GM19452 (cell line): ENCODE data around the gene CLUH.

Experiments
- ATAC-seq: cut with Tn5 transposase; IDR thresholded peaks from one replicate; pipeline ENCODE4 v1.9.1; 2021; ENCODE audit not compliant: unreplicated experiment

CLUH gene, protein sequence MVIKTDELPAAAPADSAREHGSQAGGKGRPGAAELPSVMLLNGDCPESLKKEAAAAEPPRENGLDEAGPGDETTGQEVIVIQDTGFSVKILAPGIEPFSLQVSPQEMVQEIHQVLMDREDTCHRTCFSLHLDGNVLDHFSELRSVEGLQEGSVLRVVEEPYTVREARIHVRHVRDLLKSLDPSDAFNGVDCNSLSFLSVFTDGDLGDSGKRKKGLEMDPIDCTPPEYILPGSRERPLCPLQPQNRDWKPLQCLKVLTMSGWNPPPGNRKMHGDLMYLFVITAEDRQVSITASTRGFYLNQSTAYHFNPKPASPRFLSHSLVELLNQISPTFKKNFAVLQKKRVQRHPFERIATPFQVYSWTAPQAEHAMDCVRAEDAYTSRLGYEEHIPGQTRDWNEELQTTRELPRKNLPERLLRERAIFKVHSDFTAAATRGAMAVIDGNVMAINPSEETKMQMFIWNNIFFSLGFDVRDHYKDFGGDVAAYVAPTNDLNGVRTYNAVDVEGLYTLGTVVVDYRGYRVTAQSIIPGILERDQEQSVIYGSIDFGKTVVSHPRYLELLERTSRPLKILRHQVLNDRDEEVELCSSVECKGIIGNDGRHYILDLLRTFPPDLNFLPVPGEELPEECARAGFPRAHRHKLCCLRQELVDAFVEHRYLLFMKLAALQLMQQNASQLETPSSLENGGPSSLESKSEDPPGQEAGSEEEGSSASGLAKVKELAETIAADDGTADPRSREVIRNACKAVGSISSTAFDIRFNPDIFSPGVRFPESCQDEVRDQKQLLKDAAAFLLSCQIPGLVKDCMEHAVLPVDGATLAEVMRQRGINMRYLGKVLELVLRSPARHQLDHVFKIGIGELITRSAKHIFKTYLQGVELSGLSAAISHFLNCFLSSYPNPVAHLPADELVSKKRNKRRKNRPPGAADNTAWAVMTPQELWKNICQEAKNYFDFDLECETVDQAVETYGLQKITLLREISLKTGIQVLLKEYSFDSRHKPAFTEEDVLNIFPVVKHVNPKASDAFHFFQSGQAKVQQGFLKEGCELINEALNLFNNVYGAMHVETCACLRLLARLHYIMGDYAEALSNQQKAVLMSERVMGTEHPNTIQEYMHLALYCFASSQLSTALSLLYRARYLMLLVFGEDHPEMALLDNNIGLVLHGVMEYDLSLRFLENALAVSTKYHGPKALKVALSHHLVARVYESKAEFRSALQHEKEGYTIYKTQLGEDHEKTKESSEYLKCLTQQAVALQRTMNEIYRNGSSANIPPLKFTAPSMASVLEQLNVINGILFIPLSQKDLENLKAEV (N-terminal part only)

DNA sequence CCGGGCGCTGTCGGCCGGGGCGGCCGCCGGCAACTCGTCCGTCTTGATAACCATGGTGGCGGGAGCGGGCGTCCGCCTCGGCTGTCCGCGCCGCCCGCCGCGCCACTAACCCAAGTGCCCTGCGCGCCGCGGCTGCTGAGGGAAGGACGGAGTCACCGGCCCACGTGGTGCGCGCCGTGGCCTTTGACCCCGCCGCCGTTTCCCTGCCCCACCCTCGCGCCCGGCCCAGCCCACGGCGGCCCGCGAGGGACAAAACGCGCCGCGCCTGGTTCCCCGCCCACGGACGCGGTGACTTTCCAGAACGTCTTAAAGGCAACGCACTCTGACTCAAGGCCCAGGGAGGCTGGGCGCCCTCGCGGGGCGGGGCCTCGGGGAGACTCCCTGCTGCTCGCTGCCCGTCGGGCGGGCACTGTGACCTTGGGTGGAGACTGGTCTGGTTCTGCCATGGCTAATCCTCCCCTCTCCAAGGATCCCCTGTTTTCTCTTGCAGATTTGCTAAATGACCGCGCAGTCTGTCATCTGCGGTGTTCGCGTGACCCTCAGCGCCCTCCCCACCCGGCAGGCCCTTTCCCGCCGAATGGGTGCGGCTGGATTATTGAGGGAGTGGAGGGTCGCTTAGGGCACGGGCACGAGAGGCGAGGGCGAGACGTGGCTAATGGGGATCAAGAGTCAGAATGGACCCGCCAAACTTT, at the start of gene CLUH:
CLUH (minus strand) TSS at position 157 of the 692 bp plus-strand sequence; CDS start at position 54, 103 bp downstream.
- ATAC-seq: peak; percentile 69

DNA sequence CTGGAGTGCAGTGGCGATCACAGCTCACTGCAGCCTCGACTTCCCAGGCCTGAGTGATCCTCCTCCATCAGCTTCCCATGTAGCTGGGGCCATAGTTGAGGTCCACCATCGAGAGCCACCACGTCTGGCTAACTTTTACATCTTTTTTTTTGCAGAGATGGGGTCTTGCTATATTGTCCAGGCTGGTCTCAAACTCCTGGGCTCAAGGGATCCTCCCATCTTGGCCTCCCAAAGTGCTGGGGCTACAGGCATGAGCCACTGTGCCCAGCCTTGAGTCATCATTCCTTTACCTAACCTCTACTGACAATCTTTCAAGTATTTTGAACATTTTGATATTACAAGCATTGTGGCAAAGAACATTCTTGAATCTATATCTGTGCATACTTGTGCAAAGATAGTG, 47.3 kb upstream of the CLUH start:
- no peak for ATAC-seq

DNA sequence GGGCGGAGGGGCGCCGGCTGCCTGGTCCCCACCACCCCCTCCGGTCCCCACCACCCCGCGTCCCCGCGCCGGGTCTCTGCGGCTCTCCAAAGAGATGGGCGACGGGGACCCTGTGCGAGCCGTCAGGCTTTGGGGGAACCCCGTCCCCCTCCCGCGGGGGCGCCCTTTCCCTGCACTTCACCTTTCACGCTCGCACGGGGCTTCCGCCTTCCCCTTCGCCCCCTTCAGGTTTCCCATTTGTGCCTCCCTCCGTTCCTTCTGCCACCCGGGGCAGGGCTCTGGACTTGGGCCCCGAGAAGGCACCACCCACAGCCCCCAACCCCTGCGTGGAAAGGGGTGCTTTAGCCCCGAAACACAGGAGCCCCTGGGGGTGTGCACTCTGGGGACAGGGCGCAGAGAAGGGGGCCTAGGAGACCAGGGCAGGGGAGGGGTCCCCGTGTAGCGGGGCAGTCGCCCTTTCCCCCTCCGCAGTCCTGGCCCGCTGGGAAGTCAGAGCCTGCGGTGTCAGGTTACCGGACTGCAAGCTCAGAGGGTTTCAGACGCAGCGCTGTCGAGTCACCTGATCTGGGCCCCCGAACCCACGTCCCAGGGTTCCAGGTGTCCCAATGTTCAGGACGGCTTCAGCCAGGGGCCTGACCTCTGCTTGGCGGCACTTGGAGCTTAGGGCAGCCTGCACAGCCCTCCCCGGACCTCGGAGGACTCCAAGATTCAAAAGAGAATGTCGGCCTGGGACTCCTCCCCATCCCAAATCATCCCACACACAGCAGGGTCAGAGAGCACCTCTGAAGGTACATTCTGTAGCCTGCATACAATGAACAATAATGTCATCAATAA, 44.5 kb upstream of the CLUH start:
- ATAC-seq: no peak

DNA sequence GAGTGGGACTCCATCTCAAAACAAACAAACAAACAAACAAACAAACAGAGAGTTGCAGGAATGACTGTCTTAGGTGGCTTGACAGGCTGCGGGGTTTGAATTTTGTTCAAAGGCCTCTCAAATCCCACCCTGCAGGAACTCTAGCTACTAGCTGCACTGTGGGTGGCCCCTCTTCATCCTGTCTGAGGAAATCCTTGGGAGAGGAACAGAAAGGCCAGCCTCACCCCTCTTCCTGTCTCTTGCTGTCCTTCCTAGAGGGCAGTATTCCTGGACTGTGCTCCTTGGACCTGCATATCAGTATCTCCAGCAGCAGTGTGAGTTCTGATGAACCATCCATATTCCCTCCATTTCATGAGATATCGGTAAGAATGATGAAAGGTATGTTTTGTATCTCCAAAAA, 39.9 kb upstream of the CLUH start:
- ATAC-seq: no peak

DNA sequence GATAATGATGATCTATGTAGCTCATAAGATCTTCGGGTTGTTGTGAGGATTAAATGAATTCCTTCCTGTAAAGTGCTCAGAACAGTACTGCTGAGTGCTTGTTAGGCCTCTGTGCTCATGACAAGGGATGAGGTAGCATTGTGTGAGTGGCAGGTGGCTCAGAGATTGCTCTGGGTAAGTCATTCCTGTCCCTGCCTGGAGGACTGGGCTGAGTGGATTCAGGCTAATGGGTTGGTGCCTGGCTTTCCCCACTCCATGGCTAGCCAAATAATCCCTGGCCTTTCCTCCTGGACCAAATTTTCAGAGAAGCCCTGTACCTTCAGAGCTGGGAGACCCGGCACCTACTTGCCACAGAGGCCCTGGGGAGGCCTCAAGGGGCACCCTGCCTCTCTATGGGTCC, 39.2 kb upstream of the CLUH start:
- no peak for ATAC-seq

DNA sequence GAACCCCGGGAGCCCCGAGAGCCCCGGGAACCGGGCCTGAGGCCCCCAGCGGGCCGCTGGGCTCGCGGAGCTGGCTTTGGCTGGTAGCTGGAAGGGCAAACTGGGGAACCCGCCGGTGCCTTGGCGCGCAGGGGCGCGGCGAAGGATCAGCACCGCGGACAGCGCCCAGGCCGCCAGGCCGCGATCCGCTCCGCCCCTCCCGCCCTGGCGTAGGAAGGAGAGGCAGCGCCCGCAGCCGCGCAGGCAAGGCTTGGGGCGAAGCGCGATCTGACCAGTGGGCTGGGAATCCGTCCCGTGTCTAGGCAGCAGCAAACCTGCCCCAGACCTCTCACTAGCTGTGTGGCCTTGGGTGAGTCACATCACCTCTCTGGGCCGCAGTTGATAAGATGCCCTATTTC, 38.2 kb upstream of the CLUH start:
- ATAC-seq: no peak

DNA sequence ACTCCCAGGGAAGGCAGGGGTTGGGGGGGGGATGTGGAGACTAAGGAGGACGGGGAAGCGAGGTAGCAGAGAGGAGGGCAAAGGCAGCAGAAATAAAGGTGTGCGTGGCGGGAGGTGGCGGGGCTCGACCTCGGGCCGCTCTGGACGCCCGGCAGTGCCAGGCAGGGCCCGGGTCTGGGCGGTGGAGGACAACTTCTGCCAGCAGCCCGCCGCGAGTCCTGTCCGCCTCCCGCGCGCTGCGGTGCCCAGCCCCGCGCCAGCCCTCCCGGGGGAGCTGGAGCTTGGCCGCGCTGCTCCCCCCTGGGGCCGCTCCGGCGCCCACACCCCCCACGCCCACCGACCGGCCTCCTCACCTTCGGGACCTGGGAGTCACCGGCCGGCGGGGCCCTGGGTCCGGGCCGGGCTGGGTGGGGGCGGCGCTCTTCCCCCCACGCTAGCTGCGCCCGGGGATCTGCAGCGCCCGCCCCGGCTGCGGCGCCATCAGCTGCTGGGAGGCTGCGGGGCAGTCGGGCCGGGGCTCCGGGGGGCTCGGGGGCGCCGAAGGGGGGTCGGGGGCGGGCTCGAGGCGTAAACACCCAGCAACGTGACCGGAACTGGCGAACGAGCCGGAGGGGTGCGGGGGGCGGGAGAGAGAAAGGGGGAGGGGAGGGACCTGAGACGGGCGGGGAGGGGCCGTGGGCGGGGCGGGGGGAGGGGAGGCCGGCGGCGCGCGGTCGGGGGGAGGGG, 37.7 kb upstream of the CLUH start, which contains the start of gene CCDC92B:
CCDC92B (minus strand) TSS at position 595 of the 726 bp plus-strand sequence. CDS start 14,507 bp downstream, outside the sequence.
- no peak for ATAC-seq

DNA sequence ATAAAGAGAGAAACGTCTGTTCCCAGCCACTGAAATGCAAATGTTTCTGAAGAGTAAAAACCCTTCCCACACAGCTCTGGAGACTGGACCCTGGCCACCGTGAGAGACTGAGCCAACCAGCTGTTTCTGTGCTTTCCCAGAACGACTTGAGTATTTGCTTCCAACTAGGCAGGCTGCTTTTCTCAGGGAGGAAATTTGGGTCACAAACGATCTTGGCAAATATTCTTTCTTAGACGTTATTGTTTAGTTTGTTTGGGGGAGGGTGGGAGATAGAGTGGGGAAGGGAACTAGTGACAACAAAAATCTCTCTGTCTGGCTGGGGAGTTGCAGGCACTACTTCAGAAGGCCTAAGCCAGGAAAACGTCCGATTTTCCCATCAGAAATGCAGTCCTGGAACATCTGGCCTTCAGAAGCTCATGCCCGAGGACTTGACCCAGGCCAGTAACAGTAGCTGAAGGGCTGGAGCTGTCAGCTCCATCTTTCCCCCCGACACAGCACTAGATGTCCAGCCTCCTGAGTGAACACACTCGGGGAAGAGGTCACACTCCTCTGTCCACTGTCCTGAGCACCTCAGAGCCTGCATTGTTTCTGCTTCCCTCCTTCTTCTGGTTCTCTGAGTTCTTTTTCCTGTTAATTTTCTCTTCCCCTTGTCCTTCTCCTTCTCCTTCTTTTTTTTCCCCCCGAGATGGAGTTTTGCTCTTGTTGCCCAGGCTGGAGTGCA, 33.9 kb upstream of the CLUH start:
- ATAC-seq: no peak

DNA sequence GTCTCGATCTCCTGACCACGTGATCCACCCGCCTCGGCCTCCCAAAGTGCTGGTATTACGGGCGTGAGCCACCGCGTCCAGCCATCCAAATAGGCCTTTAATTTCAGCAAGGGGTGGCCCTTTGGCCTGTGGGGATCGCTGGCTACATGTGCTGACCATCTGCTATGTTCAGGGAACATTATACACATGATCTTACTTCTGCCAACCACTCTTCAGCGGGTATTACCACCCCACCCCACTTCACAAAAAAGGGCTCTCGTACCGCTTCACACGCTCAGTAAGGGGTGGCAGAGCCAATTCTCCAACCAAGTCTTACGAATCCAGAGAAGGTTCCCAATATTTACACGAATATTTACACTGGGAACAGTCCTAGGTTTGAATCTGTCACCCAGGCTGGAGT, 26.1 kb upstream of the CLUH start:
- ATAC-seq: no peak

DNA sequence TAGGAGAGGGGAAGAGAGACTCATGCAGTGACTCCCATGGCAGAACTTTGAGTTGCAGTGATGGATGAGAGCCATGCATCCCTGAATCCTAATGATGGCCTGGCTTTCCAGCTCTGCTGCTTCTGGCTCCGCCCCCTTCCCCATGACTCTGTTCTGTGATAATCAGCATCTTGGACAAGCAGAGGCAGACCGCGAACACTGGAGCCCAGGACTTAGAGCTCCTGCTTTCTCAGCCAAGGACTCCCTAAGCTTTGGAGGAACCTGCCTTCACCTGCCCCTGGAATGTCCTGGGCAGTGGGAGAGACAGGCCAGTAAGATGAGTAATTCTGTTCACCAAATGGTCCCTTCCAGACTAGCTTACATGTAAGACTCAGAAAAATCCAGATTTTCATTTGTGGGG, 25.4 kb upstream of the CLUH start:
- no peak for ATAC-seq

DNA sequence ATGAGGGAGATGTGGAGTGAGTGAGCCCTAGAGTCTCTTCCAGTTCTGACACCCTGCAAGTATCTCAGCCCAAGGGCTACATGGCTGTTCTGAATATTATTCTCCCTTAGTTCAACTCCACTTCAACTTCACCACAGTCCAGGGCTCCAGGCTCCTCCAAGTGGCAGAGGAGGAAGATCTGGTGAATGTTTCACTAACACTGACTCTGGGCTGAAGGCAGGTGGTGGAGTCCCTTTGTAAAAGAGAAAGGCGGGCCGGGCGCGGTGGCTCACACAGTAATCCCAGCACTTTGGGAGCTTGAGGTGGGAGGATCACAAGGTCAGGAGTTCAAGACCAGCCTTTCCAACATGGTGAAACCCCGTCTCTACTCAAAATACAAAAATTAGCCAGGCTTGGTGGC, 24.3 kb upstream of the CLUH start:
- no peak for ATAC-seq

DNA sequence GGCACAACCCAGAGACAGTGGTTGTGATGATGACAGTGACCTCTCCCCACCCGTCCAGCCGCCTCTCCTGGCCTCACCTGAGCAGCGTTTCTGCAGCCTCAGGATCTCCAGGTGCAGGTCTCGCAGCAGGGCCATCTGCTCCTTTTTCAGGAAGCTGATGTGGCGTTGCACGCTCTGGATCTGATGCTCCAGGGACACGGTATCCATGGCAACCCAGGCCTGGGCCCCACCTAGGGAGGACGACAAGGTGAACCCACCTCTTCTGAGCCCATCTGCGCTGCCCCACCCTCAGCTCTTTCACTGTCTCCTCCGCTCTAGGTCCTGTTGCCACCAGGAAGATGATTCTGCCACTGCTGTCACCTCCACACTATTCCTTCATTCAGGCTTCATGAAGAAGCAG, 23.4 kb upstream of the CLUH start:
- ATAC-seq: no peak

DNA sequence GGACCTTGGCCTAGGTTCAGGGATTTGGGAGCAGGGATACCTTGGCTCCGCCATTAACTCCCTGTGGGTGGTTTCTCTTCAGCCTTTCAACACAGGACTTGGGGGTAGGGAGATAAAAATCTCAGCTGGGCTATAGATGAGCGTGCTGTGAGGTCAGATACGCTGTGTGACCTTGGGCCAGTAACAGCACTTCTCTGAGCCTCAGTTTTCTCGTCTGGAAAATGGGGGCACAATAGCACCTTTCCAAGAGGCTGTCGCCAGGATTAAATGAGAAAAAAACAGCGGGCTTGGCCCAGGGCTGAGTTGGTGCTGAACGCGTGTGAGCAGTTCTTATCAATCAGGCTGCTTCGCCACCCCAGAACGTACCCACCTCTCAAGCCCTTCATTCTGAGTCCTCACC, 20.2 kb upstream of the CLUH start:
- no peak for ATAC-seq

DNA sequence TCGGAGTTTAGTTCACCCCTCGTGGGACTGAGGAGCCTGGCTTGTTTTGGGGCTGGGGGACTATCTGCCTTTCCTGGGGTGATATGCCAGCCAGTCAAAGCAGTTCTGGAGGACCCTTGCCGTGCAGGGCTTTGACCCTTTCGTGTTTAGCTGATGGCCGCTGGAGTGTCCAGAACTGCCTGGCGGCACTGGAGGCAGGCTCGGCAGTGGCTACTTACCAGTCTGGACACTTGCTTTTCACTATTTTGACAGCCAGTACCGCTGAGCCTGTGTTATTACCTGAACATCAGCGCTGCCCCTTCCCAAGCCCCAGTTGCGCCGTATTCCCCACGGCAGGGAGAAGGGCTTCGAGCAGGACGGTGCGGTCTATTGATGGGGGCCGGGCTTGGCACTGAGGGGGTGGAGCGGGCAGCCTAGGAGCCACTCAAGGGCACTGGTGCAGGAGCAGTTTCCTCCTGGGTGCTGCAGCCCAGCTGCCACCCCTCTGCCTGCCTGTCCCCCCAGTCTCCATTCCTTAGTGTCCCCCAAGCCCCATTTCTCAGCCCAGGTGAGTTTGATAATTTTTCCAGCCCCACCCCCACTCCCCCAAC, 19.3 kb upstream of the CLUH start:
- ATAC-seq: no peak

DNA sequence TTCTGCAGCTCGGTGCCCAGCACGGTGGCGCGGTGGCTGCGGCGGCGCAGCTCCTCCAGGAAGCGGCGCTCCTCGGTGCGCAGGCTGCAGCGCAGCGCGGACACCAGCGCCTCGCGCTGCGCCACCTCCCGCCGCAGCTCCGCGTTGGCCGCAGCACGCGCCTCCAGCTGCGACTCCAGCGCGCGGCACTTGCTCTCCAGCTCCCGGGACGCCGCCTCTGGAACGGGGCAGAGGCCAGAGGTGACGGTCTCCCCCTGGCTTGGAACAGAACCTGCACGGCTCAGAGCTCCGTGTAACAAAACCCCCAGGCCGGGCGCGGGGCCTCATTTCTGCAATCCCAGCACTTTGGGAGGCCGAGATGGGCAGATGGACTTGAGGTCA, 13.2 kb upstream of the CLUH start:
- ATAC-seq: no peak

DNA sequence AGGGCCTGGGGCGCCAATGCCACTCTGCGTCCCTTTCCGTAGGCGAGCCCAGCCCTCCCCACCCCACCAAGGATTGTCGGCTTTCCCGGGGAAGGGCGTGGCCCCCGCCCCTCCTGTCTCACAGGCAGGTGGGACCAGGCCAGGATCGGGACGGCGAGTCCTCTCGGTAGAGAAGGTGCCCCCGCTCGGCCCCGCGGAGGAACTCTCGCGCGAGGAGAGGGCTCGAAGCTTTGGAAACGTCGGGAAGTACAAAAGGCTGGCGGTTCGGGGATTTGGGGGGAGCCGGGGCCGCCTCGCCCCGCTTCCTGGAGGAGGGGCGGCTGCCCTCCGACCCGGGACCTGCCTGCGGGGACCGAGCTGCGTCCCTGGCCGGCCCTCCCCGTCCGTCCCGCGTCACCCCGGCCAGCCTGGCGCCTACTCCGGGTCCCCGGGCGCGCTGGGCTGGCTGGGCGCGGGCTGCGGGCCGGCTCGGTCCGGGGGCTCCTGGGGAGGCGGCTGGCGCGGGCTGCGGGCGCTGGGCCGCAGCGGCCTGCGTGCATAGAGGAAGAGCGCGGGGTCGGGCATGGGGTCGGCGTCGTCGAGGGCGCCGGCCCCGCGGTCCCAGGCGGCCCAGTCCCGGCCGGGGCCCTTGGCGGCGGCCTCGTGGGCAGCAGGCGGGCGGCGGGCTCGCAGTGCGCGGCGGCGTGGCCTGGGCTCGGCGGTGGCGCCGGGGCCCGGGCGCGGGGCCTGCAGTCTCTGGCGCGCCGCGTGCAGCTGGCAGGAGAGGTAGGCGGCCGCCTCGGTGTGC, 12.6 kb upstream of the CLUH start:
- no peak for ATAC-seq

DNA sequence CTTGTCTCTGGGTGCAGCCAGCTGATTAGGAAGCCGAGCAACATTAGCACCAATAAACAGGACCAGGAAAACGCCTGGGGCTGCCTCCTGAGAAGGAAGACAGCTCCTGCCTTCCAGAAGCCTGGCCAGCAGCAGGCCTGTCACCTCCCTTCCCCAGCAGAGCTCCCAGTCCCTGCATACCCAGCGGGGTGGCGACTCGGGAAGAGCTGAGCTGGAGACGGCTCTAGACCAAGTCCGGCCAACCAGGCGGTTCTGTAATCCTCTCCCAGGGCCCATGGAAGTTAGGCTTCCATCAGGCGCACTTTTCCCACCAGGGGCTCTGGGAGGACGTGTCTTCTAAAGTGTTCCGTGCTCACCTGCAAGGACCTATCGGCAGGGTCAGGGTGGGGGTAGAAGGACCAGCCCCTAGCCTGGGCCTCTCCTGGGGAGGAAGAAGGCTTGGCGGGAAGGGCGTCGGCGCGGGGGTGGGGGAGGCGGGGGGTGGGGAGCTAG, 12.0 kb upstream of the CLUH start:
- no peak for ATAC-seq
